Measurements from ENCODE around the gene ITPRIP.

DNA sequence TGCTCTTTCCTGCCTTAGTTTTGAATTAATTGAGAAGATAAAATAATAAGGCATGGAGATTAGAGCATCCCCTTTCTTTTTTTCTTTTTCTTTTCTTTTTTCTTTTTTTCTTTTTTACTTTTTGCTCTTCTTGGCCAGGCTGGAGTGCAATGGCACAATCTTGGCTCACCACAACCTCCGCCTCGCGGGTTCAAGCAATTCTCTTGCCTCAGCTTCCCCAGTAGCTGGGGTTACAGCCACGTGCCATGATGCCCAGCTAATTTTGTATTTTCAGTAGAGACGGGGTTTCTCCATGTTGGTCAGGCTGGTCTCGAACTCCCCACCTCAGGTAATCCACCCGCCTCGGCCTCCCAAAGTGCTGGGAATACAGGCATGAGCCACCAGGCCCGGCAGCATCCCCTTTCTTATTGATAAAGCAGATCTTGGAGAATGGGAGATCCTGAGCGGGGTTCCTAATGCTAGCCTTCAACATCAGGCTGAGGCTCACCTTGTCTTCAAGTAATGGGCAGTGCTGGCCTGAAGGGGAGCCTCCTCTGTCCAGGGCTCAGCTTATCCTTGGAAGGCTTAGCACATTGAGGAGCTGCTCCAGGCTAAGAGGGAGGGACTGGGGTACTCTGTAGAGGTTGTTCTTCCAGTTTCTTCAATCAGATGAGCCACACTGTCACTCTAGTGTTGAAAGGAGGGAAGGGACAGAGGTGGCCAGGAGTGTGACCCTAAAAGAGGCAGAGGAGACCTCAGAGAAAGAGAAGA, 41.4 kb downstream of the ITPRIP start:
- TF ChIP-seq, protein P1, sequence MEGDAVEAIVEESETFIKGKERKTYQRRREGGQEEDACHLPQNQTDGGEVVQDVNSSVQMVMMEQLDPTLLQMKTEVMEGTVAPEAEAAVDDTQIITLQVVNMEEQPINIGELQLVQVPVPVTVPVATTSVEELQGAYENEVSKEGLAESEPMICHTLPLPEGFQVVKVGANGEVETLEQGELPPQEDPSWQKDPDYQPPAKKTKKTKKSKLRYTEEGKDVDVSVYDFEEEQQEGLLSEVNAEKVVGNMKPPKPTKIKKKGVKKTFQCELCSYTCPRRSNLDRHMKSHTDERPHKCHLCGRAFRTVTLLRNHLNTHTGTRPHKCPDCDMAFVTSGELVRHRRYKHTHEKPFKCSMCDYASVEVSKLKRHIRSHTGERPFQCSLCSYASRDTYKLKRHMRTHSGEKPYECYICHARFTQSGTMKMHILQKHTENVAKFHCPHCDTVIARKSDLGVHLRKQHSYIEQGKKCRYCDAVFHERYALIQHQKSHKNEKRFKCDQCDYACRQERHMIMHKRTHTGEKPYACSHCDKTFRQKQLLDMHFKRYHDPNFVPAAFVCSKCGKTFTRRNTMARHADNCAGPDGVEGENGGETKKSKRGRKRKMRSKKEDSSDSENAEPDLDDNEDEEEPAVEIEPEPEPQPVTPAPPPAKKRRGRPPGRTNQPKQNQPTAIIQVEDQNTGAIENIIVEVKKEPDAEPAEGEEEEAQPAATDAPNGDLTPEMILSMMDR (IDR thresholded peaks at IDR 0.05), result no peak
- TF ChIP-seq EP300 (IDR thresholded peaks at IDR 0.05), result no peak

All from tibial nerve (tissue), 4 donors.